ENCODE measurements around the gene TIPRL.
"Not testable (repeated sequence)": the region's sequence is repeated elsewhere in the genome, so short reads cannot be mapped to it uniquely, and the experiment has no call there.

TIPRL gene

DNA sequence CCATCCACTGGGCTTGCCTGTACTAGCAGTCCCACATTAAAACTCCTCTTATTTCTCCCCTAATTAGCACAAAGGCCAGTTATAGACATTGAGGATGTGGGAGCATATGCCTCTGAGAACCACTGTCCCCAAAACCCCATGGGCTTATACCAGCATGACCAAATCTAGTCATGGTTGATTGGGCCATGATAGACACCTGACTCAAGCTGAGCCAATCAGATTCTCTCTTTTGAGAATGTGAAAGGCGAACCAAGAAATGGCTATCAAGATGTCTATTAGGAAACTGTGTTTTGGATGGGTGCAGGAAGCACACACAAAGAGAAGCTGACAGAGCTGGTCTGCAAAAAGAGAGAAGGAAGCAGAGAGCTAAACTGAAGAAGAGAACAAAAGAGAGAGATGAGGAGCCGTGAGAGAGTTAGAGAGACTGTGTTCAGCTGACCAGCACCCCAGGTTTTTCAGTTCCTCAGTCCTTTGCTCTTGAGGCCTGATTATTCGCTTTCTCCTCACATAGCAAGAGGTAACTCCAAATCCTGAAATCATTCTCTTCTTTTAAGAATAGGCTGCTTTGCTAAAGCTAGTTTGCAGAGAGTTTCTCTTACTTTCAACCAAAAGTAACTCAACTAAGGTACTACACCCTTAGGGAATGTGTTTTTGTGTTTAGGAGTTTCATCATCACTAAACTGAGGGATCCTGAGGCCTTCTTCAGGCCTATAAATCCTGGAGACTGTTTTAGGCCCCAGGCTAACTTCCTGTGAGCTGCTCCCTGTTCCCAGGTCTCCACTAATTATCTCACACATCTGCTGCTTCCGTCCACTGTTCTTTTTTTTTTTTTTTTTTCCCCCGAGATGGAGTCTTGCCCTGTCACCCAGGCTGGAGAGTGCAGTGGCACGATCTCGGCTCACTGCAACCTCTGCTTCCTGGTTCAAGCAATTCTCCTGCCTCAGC, 7.9 kb upstream of the TIPRL start:
- no peak overlapping the region for H3K4me3 ChIP-seq (replicated peaks in 1 of 2; ENCODE audit: low read depth in 2 of 2, low read length in 2 of 2)
- TF ChIP-seq, protein P1, sequence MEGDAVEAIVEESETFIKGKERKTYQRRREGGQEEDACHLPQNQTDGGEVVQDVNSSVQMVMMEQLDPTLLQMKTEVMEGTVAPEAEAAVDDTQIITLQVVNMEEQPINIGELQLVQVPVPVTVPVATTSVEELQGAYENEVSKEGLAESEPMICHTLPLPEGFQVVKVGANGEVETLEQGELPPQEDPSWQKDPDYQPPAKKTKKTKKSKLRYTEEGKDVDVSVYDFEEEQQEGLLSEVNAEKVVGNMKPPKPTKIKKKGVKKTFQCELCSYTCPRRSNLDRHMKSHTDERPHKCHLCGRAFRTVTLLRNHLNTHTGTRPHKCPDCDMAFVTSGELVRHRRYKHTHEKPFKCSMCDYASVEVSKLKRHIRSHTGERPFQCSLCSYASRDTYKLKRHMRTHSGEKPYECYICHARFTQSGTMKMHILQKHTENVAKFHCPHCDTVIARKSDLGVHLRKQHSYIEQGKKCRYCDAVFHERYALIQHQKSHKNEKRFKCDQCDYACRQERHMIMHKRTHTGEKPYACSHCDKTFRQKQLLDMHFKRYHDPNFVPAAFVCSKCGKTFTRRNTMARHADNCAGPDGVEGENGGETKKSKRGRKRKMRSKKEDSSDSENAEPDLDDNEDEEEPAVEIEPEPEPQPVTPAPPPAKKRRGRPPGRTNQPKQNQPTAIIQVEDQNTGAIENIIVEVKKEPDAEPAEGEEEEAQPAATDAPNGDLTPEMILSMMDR (IDR thresholded peaks at IDR 0.05; ENCODE audit: low read depth, low read length), result no peak
- DNase-seq (ENCODE audit: low read depth in 2 of 2), result no peak

DNA sequence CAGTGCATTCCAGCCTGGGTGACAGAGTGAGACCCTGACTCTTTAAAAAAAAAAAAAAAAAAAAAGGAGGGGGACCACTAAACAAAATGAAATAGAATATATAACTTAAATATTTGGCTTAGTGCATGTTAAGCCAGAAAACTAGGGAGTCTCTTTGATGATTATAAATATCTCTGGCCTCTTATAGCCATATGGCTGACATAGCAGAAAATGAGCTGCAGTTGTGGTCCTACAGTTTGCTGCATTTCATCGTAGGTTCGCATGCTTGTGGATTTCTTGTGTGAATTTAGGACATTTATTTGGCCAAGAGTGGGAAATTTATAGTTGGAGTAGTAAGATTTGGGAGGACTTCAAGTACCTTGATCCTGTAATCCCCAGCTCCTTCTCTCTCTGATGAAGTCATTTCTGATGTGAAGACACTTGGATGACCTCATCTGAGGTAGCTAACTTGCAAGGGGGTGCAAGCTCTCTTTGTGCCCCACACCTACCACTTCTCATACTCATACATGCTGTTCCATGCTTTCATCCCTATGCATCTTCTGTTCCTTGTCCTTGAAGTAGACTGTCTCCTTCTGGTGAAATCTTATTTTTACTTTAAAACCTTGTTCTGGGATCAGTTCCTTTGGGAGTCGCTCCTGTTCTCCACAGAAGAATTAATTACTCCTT, 6.4 kb upstream of the TIPRL start:
- no peak overlapping the region for H3K4me3 ChIP-seq (replicated peaks in 1 of 2; ENCODE audit: low read depth in 2 of 2, low read length in 2 of 2)
- no peak for DNase-seq (ENCODE audit: low read depth in 2 of 2)
- TF ChIP-seq, protein P1 (IDR thresholded peaks at IDR 0.05; ENCODE audit: low read depth, low read length), result no peak

DNA sequence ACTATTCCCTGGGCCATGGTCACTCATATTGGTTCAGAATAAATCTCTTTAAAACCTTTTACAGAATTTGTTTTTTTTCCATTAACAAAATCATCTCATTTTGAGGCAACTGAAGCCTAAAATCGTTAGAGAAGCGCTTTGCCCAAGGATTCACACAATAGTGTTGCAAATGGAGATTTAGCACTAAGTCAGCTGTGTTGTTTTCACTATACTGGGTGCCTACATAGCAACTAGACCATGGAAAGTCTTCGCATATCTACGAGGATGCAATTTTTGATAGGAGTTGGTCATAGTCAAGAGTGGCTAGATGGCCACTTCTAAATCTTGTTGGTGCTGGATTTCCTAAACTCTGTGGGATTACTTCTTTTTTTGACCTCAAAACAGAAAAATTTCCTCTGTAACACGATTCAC, 530 bp upstream of the TIPRL start:
- no peak overlapping the region for H3K4me3 ChIP-seq (replicated peaks in 1 of 2; ENCODE audit: low read depth in 2 of 2, low read length in 2 of 2)
- no peak for DNase-seq (ENCODE audit: low read depth in 2 of 2)
- TF ChIP-seq, protein P1 (IDR thresholded peaks at IDR 0.05; ENCODE audit: low read depth, low read length), result no peak

DNA sequence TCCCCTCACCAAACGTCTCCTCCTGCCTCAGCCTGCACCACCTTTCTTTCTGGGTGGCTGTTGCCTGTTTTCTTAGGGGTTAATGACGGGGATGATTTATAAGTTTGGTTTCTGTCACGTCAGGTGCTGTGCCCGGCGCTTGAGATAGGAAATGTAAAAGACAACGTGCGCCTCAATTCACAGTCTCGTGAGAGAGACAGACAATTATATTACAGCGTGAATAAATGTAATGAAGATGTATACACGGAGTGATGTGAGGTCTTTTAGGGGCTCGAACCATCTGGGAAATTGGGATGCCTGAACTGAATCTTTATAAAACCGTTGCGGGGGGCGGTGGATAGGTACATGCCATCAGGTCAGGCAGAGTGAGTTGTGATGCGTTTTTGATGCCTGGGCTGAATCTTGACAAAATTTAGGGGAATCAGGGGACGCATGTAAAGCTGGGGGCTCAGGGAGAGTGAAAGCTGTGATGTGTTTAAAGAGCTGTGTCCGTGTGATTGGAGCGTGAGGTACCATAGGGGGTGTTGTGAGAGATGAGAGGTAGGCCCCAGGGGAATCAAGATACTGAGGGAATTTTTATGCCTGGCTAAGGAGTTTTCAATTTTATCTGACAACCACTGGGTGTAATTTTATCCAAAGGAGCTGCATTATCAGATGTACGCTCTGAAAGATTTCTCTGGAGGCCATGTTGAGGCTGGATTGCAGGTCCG, 831 bp downstream of the TIPRL start:
- TF ChIP-seq, protein P1 (IDR thresholded peaks at IDR 0.05; ENCODE audit: low read depth, low read length), result no peak
- peak overlapping the region; percentile 89 to 91 for H3K4me3 ChIP-seq (replicated peaks in 1 of 2; ENCODE audit: low read depth in 2 of 2, low read length in 2 of 2)
- peak; percentile 31 to 43 for DNase-seq (ENCODE audit: low read depth in 2 of 2)

DNA sequence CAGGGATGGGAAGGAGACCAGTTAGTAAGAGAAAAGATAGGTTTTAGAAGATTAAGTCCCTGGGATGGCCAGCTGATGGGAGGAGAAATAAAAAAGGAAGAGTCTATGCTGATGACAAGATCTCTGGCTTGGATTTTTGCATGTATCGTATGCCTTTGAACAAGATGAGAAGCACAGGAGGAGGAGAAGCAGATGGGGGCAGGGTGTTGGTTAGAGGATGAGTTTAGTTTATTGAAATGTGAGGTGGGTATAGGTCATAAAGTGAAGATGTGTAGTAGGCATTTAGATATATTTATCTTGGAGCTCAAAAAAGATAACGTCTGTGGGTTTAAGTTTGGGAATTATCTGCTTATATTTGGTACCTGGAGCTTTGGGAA, 1.4 kb downstream of the TIPRL start:
- DNase-seq (ENCODE audit: low read depth in 2 of 2), result no peak

DNA sequence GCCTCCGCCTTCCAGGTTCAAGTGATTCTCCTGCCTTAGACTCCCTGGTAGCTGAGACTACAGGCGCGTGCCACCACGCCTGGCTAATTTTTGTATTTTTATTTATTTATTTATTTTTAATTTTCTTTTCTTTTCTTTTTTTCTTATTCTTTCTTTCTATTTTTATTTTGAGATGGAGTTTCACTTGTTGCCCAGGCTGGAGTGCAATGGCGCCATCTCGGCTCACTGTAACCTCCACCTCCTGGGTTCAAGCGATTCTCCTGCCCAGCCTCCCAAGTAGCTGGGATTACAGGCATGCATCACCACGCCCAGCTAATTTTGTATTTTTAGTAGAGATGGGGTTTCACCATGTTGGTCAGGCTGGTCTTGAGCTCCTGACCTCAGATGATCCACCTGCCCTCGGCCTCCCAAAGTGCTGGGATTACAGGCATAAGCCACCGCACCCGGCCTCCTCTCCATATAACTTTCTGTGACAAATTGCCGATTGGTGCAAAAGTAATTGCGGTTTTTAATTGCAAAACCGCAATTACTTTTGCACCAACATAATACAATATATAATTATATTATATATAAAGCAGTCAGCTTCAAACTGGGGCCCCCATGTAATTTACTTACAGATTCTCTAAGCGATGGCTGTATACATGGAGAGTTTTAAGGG, 2.4 kb downstream of the TIPRL start:
- DNase-seq (ENCODE audit: low read depth in 2 of 2); H3K4me3 ChIP-seq (replicated peaks in 1 of 2; ENCODE audit: low read depth in 2 of 2, low read length in 2 of 2): not testable (repeated sequence)

More for the DNA sequence above, 1.4 kb downstream of the TIPRL start:
- H3K4me3 ChIP-seq (replicated peaks in 1 of 2; ENCODE audit: low read depth in 2 of 2, low read length in 2 of 2), result peak overlapping the region; percentile 89 to 91
- TF ChIP-seq, protein P1 (IDR thresholded peaks at IDR 0.05; ENCODE audit: low read depth, low read length), result no peak
